ENCODE data around the gene IL16. TPM values are rescaled to one million over a fixed set of nuclear protein-coding genes. Genes with fewer than 3 reads are reported as not detected.

Gene IL16
- total RNA-seq, 4 donors from 2014 or later, result 9.7 to 15.2 (median 10.9) TPM

DNA sequence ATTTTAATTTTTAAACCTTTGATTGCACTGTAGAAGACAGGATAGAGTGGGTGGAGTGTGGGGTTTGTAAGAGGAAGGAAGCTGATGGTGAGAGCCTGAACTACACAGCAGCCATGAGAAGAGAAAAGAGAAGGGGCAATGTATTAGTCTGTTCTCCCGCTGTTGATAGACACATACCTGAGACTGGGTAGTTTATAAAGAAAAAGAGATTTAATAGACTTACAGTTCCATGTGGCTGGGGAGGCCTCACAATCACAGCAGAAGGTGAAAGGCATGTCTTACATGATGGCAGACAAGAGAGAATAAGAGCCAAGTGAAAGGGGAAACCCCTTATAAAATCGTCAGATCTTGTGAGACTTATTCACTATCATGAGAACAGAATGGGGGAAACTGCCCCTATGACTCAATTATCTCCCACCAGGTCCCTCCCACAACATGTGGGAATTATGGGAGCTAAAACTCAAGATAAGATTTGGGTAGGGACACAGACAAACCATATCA, 90.0 kb downstream of the IL16 start:
- 57 to 82% methylated on average over 2 of the region's 2 CpGs for WGBS, 2 donors
- no peak for TF ChIP-seq POLR2A (IDR thresholded peaks at IDR 0.05)
- TF ChIP-seq, protein P1, sequence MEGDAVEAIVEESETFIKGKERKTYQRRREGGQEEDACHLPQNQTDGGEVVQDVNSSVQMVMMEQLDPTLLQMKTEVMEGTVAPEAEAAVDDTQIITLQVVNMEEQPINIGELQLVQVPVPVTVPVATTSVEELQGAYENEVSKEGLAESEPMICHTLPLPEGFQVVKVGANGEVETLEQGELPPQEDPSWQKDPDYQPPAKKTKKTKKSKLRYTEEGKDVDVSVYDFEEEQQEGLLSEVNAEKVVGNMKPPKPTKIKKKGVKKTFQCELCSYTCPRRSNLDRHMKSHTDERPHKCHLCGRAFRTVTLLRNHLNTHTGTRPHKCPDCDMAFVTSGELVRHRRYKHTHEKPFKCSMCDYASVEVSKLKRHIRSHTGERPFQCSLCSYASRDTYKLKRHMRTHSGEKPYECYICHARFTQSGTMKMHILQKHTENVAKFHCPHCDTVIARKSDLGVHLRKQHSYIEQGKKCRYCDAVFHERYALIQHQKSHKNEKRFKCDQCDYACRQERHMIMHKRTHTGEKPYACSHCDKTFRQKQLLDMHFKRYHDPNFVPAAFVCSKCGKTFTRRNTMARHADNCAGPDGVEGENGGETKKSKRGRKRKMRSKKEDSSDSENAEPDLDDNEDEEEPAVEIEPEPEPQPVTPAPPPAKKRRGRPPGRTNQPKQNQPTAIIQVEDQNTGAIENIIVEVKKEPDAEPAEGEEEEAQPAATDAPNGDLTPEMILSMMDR (IDR thresholded peaks at IDR 0.05), result no peak
- intact Hi-C loops (cut with DNase I; ENCODE audit: low total_unique reads), result no loop called here

DNA sequence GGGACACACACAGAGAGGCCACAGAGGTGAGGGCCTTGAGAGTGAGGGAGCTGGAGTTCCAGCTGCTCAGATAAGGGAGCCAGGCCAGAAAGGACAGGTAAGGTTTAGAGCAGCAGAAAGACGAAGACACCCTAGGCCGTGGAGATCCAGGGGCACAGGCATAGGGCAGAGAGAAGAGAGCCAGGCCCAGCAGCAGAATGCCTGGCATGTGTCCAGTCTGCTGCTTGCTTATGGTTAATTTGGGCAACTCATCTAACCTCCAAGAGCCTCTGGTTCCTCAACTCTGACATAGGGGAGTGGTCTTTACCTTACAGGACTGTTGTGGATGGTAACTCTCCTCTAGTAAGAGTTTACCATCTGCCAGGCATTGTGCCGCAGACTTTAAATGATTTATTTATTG, 91.4 kb downstream of the IL16 start:
- DNase-seq (ENCODE audit: low spot score in 2 of 2), result no peak
- intact Hi-C loops (cut with DNase I; ENCODE audit: low total_unique reads), result no loop called here
- H3K4me3 ChIP-seq (ENCODE audit: low read depth, poor library complexity, severe bottlenecking), result no peak overlapping the region
- TF ChIP-seq, protein P1 (IDR thresholded peaks at IDR 0.05), result no peak
- TF ChIP-seq POLR2A (IDR thresholded peaks at IDR 0.05), result no peak
- WGBS, 2 donors, result 89 to 98% methylated on average over 3 of the region's 3 CpGs

More for the DNA sequence above, 90.0 kb downstream of the IL16 start:
- H3K4me3 ChIP-seq (ENCODE audit: low read depth, poor library complexity, severe bottlenecking), result no peak overlapping the region
- peak in 1 of 2 donors; percentile 8 for DNase-seq (ENCODE audit: low spot score in 2 of 2)

DNA sequence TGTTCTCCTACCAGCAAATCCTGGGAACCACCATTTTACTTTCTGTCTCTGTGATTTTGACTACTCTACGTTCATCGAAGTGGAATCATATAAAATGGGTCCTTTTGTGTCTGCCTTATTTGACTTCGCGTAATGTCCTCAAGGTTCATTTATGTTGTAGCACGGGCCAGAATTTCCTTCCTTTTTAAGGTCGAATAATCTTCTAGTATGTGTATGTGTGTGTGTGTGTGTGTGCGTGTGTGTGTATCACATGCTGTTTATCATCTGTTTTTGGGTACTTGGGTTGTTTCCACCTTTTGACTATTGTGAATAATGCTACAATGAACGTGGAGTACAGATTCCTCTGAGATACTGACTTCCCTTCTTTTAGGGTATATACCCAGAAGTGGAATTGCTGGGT, 91.9 kb downstream of the IL16 start:
- 86 to 88% methylated on average over 8 of the region's 8 CpGs for WGBS, 2 donors
- intact Hi-C loops (cut with DNase I; ENCODE audit: low total_unique reads), result no loop called here
- TF ChIP-seq, protein P1 (IDR thresholded peaks at IDR 0.05), result no peak
- no peak for TF ChIP-seq POLR2A (IDR thresholded peaks at IDR 0.05)

DNA sequence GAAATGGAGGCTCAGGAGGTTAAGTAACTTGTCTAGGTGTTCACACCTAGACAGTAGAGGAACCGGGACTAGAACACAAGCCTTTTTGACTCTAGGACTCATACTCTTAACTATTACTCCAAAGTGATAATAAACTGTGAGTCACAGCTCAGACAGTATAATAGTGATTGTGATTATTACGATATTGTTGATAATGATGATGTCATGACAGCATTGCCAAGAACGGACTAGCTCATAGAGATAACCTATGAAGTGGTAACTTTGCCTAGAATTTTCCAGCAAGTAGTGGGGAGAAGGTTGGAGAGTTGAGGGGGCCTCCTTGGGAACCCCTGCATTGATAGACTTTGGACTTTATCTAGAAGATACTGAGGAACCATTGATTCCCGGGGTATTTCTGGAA, 93.2 kb downstream of the IL16 start:
- no peak overlapping the region for H3K4me3 ChIP-seq (ENCODE audit: low read depth, poor library complexity, severe bottlenecking)
- intact Hi-C loops (cut with DNase I; ENCODE audit: low total_unique reads), result no loop called here
- TF ChIP-seq POLR2A (IDR thresholded peaks at IDR 0.05), result no peak
- TF ChIP-seq, protein P1 (IDR thresholded peaks at IDR 0.05), result no peak
- no peak for DNase-seq (ENCODE audit: low spot score in 2 of 2)
- 81 to 87% methylated on average over 4 of the region's 4 CpGs for WGBS, 2 donors

More for the DNA sequence above, 91.9 kb downstream of the IL16 start:
- no peak for DNase-seq (ENCODE audit: low spot score in 2 of 2)
- no peak overlapping the region for H3K4me3 ChIP-seq (ENCODE audit: low read depth, poor library complexity, severe bottlenecking)

DNA sequence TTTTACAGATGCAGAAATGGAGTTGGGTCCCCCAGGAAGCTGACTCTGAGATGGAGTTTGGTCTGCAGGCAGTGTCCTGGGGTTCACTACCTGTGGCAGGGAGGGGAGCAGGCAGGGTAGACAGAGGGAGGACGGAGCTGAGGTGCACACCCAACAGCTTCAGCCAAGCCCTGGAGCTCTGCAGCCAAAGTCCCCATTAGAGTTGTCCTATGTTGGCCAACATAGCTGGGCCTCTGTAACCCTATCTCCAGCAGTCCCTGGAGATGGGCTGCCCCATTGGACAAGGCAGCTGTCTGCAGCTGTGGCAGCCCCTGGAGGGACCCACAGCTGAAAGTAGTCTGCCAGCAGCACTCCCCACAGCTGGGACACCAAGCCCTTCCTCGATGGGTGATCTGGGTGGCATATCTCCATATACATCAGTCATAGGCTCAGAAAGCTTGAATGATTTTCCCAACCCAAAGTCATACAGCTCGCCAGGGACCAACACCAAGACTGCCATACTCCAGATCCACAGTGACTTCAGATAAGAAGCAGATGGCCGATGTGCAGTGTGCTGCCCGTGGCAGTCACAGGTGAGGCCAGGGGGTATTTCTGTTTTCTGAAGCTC, 95.3 kb downstream of the IL16 start:
- 83 to 85% methylated on average over 5 of the region's 5 CpGs for WGBS, 2 donors
- intact Hi-C loops (cut with DNase I; ENCODE audit: low total_unique reads), result no loop called here
- TF ChIP-seq, protein P1 (IDR thresholded peaks at IDR 0.05), result no peak
- no peak for TF ChIP-seq POLR2A (IDR thresholded peaks at IDR 0.05)
- no peak overlapping the region for H3K4me3 ChIP-seq (ENCODE audit: low read depth, poor library complexity, severe bottlenecking)
- no peak for DNase-seq (ENCODE audit: low spot score in 2 of 2)
